GM21381 (cell line): Measurements from ENCODE around the gene ZNF784.

Experiments used
- ATAC-seq: cut with Tn5 transposase; IDR thresholded peaks from one replicate; pipeline ENCODE4 v1.9.1; 2021; ENCODE audit warnings: mild to moderate bottlenecking, moderate library complexity; ENCODE audit not compliant: unreplicated experiment

ZNF784 gene

GRCh38 chr19:55624109-55625003 lies at the start of gene ZNF784:
TSS of gene ZNF784 (minus strand) at chr19:55624566. CDS start at chr19:55624561, 5 bp downstream.
- ATAC-seq, result no peak

- ATAC-seq, result no peak
Observed at GRCh38 chr19:55673889-55674288, 49.5 kb upstream of the ZNF784 start.

- no peak for ATAC-seq
Observed at GRCh38 chr19:55673465-55673864, 49.1 kb upstream of the ZNF784 start.

- no peak for ATAC-seq
Observed at GRCh38 chr19:55672418-55672817, 48.1 kb upstream of the ZNF784 start.

- no peak for ATAC-seq
Observed at GRCh38 chr19:55671054-55671378, 46.6 kb upstream of the ZNF784 start.

GRCh38 chr19:55670280-55671053 lies 46.1 kb upstream of the ZNF784 start:
- ATAC-seq, result no peak

GRCh38 chr19:55669418-55670279 lies 45.3 kb upstream of the ZNF784 start:
- ATAC-seq, result no peak

- no peak for ATAC-seq
Observed at GRCh38 chr19:55668603-55669348, 44.4 kb upstream of the ZNF784 start.

GRCh38 chr19:55667958-55668357 lies 43.6 kb upstream of the ZNF784 start:
- no peak for ATAC-seq

GRCh38 chr19:55667511-55667910 lies 43.1 kb upstream of the ZNF784 start:
- no peak for ATAC-seq

GRCh38 chr19:55667006-55667381 lies 42.6 kb upstream of the ZNF784 start:
- no peak for ATAC-seq

GRCh38 chr19:55666343-55667005 lies 42.1 kb upstream of the ZNF784 start:
- no peak for ATAC-seq

GRCh38 chr19:55663846-55664536 lies 39.6 kb upstream of the ZNF784 start:
- no peak for ATAC-seq

- ATAC-seq, result no peak
Observed at GRCh38 chr19:55661826-55662225, 37.5 kb upstream of the ZNF784 start.

- no peak for ATAC-seq
Observed at GRCh38 chr19:55660991-55661390, 36.6 kb upstream of the ZNF784 start.

GRCh38 chr19:55660404-55660803 lies 36.0 kb upstream of the ZNF784 start:
- ATAC-seq, result no peak

- ATAC-seq, result no peak
Observed at GRCh38 chr19:55659822-55660221, 35.5 kb upstream of the ZNF784 start.

GRCh38 chr19:55658846-55659459 lies 34.6 kb upstream of the ZNF784 start:
- no peak for ATAC-seq
